Liver (tissue), 9 donors: Measurements from ENCODE around the gene LRTM1. TPM values are rescaled to one million over a fixed set of nuclear protein-coding genes. Genes with fewer than 3 reads are reported as not detected.

Experiments used
- DNase-seq: peaks from one replicate; pipeline ENCODE4 v3.0.0-alpha.2; 2017; ENCODE audit warnings: low spot score
- H3K27ac ChIP-seq, 2 donors: one replicate each; pipeline ENCODE4 v1.7.0; 2013; ENCODE audit warnings: inconsistent platforms in 2 of 2, low read length in 2 of 2, control low read depth in 1 of 2, low read depth in 1 of 2, mild to moderate bottlenecking in 1 of 2
- H3K27me3 ChIP-seq, 4 donors: one replicate each; pipeline versions ENCODE4 v1.6.1 to v1.7.0; 2013; ENCODE audit warnings: low read length in 3 of 4, inconsistent platforms in 1 of 4, mild to moderate bottlenecking in 1 of 4, moderate library complexity in 1 of 4; ENCODE audit not compliant: control insufficient read depth in 4 of 4, insufficient read depth in 4 of 4
- H3K36me3 ChIP-seq, 4 donors: one replicate each; pipeline versions ENCODE4 v1.6.1 to v1.7.0; 2013; ENCODE audit warnings: low read length in 3 of 4, mild to moderate bottlenecking in 3 of 4, low read depth in 1 of 4, moderate library complexity in 1 of 4; ENCODE audit not compliant: control insufficient read depth in 4 of 4, insufficient read depth in 3 of 4
- H3K4me1 ChIP-seq, 4 donors: one replicate each; pipeline versions ENCODE4 v1.6.1 to v1.7.0; 2013; ENCODE audit warnings: low read length in 3 of 4, mild to moderate bottlenecking in 3 of 4, moderate library complexity in 1 of 4; ENCODE audit not compliant: control insufficient read depth in 4 of 4, insufficient read depth in 4 of 4
- H3K4me3 ChIP-seq, 3 donors: one replicate each; pipeline versions ENCODE4 v1.6.1 to v1.7.0; 2013; ENCODE audit warnings: low read length in 3 of 3, control low read depth in 1 of 3, low read depth in 1 of 3, mild to moderate bottlenecking in 1 of 3
- H3K9ac ChIP-seq, 2 donors: one replicate each; pipeline ENCODE4 v1.7.0; 2013; ENCODE audit warnings: low read length in 2 of 2, mild to moderate bottlenecking in 2 of 2, moderate library complexity in 2 of 2, control low read depth in 1 of 2, low read depth in 1 of 2
- H3K9me3 ChIP-seq, 4 donors: one replicate each; pipeline versions ENCODE4 v1.6.1 to v1.7.0; 2013; ENCODE audit warnings: low read length in 3 of 4; ENCODE audit not compliant: control insufficient read depth in 4 of 4
- EGR1 ChIP-seq, 2 donors: IDR thresholded peaks; 2 replicates each; pipeline ENCODE4 v1.6.1; 2016 to 2018; ENCODE audit warnings: antibody characterized with exemption in 2 of 2, low read depth in 2 of 2
- FOXA1 ChIP-seq: IDR thresholded peaks from 2 replicates; pipeline ENCODE4 v1.6.1; 2016; ENCODE audit warnings: antibody characterized with exemption
- FOXA2 ChIP-seq: IDR thresholded peaks from 2 replicates; pipeline ENCODE4 v1.6.1; 2016; ENCODE audit warnings: antibody characterized with exemption
- GABPA ChIP-seq, 2 donors: IDR thresholded peaks in 1 of 2; conservative IDR thresholded peaks in 1 of 2; 2 replicates each; pipeline ENCODE4 v1.6.1; 2016; ENCODE audit warnings: antibody characterized with exemption in 2 of 2, mild to moderate bottlenecking in 1 of 2, moderate library complexity in 1 of 2
- HNF4A ChIP-seq, 2 donors: conservative IDR thresholded peaks; 2 replicates each; pipeline ENCODE4 v1.6.1; 2016; ENCODE audit warnings: antibody characterized with exemption in 2 of 2, mild to moderate bottlenecking in 2 of 2
- HNF4G ChIP-seq: IDR thresholded peaks from 2 replicates; pipeline ENCODE4 v1.6.1; 2016; ENCODE audit warnings: antibody characterized with exemption
- JUND ChIP-seq, 2 donors: IDR thresholded peaks; 2 replicates each; pipeline ENCODE4 v1.6.1; 2016; ENCODE audit warnings: antibody characterized with exemption in 2 of 2
- NR2F2 ChIP-seq: IDR thresholded peaks from 2 replicates; pipeline ENCODE4 v1.6.1; 2016; ENCODE audit warnings: antibody characterized with exemption
- RAD21 ChIP-seq, 2 donors: IDR thresholded peaks; 2 replicates each; pipeline ENCODE4 v1.6.1; 2016; ENCODE audit warnings: antibody characterized with exemption in 2 of 2, mild to moderate bottlenecking in 2 of 2
- RXRA ChIP-seq, 2 donors: IDR thresholded peaks; 2 replicates each; pipeline ENCODE4 v1.6.1; 2017 to 2018; ENCODE audit warnings: antibody characterized with exemption in 2 of 2, mild to moderate bottlenecking in 1 of 2
- SP1 ChIP-seq: IDR thresholded peaks from 2 replicates; pipeline ENCODE4 v1.6.1; 2018; ENCODE audit warnings: antibody characterized with exemption, mild to moderate bottlenecking
- TAF1 ChIP-seq: conservative IDR thresholded peaks from 2 replicates; pipeline ENCODE4 v1.6.1; 2016; ENCODE audit warnings: antibody characterized with exemption, mild to moderate bottlenecking
- YY1 ChIP-seq: IDR thresholded peaks from 2 replicates; pipeline ENCODE4 v1.6.1; 2016; ENCODE audit warnings: antibody characterized with exemption, mild to moderate bottlenecking
- WGBS: extraction: QIAGEN DNeasy Blood & Tissue Kit; methylation state at CpG from one replicate; pipeline ENCODE4 v1.1.7; 2013; 5-methylcytosine and 5-hydroxymethylcytosine counted together
- polyA plus RNA-seq, 2 donors: library from polyadenylated mRNA; stranded (reverse) in 1 of 2; unstranded in 1 of 2; fragments of 200-250 nt in 1 of 2; fragments of >200 nt in 1 of 2; fragmentation: Nextera tagmentation in 1 of 2; extraction: Ambion mirVana in 1 of 2; gene quantifications; one replicate each; pipeline versions ENCODE4 v1.2.1 to v1.2.3, GENCODE V29; 2013 to 2015
- total RNA-seq, 2 donors: library from RNA; depleted of rRNA; stranded (reverse); fragments of >200 nt; gene quantifications; one replicate each; pipeline ENCODE4 v1.2.3, GENCODE V29; 2014
- TF ChIP-seq, protein P1 (sequence below): IDR thresholded peaks from 2 replicates; pipeline ENCODE4 v1.6.1; 2016; ENCODE audit warnings: antibody characterized with exemption
- TF ChIP-seq, protein P2 (sequence below): IDR thresholded peaks from 2 replicates; pipeline ENCODE4 v1.6.1; 2016; ENCODE audit warnings: antibody characterized with exemption
- TF ChIP-seq, protein P3 (sequence below): IDR thresholded peaks from 2 replicates; pipeline ENCODE4 v1.6.1; 2016; ENCODE audit warnings: antibody characterized with exemption, mild to moderate bottlenecking
- TF ChIP-seq, protein P4 (sequence below): fragments of 150-350 bp; IDR thresholded peaks from 2 replicates; pipeline ENCODE4 v1.5.1; 2017; ENCODE audit warnings: improper control_type of control experiment, low read depth, low read length; ENCODE audit not compliant: missing input control
- TF ChIP-seq, protein P5 (sequence below): IDR thresholded peaks from 2 replicates; pipeline ENCODE4 v1.6.1; 2016; ENCODE audit warnings: antibody characterized with exemption
- donor health status: healthy.
- donor health status: healthy.
- donor health status: healthy.
- donor health status: healthy.
- donor health status: healthy.

LRTM1 gene
- total and polyA plus RNA-seq, 4 donors, result not detected

DNA sequence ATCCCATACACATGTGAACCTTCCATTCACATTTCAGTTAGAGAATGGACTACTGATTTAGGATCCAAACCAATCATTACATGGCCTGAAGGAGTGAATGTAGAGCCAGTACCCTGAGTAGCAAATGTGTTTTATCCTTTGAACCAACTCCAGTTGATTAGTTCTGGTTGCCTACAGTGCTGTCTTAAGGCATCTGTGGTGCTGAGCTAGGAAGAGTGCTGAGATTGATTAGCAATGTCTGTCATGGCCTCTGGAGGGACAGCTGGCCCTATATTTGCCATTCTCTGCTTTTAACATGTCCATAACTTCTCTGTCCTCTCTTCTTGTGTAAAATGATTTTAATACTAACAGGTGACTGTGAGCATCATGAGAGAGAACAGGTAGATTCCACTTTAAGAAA is 11.1 kb downstream of the LRTM1 start:
- H3K4me3 ChIP-seq, result no peak overlapping the region
- TF ChIP-seq GABPA (IDR thresholded peaks at IDR 0.05 in 1 of 2, conservative IDR thresholded peaks at IDR 0.05 in 1 of 2), result no peak
- TF ChIP-seq HNF4A (conservative IDR thresholded peaks at IDR 0.05), result no peak
- TF ChIP-seq SP1, result no peak
- H3K27ac ChIP-seq, result no peak overlapping the region
- no peak overlapping the region for H3K9ac ChIP-seq
- DNase-seq, result no peak
- no peaks in the 10 kb centered on the region for H3K36me3 ChIP-seq
- H3K9me3 ChIP-seq, result peaks cover 0 to 1% (median 0%) of the 10 kb centered on the region in 4 donors
- no peaks in the 10 kb centered on the region for H3K27me3 ChIP-seq
- no peaks in the 10 kb centered on the region for H3K4me1 ChIP-seq

DNA sequence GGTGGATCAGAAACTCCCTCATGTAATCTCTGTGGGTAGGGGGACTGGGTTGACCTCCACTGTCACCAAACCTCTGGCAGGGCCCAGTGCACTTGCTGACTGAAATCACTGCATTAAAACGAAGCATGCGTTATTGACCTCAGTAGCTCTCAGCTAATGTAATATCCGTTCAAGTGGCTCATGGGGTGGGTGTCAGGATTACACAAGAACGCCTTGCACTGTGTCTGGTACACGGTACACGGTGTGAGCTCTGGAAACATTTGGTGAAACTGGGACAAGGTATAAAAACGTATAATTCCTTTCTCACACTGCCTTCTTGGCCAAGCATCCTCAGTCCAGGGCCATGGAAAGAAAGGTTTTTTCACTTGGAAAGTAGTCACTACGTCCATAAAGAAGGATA is 11.9 kb downstream of the LRTM1 start:
- TF ChIP-seq HNF4A (conservative IDR thresholded peaks at IDR 0.05), result no peak
- TF ChIP-seq HNF4G, result no peak
- TF ChIP-seq, protein P1, sequence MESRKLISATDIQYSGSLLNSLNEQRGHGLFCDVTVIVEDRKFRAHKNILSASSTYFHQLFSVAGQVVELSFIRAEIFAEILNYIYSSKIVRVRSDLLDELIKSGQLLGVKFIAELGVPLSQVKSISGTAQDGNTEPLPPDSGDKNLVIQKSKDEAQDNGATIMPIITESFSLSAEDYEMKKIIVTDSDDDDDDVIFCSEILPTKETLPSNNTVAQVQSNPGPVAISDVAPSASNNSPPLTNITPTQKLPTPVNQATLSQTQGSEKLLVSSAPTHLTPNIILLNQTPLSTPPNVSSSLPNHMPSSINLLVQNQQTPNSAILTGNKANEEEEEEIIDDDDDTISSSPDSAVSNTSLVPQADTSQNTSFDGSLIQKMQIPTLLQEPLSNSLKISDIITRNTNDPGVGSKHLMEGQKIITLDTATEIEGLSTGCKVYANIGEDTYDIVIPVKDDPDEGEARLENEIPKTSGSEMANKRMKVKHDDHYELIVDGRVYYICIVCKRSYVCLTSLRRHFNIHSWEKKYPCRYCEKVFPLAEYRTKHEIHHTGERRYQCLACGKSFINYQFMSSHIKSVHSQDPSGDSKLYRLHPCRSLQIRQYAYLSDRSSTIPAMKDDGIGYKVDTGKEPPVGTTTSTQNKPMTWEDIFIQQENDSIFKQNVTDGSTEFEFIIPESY, result no peak
- TF ChIP-seq TAF1, result no peak
- TF ChIP-seq, protein P2, sequence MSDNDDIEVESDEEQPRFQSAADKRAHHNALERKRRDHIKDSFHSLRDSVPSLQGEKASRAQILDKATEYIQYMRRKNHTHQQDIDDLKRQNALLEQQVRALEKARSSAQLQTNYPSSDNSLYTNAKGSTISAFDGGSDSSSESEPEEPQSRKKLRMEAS, result no peak
- H3K27ac ChIP-seq, result no peak overlapping the region
- peaks cover 0 to 3% (median 0%) of the 10 kb centered on the region in 4 donors for H3K9me3 ChIP-seq
- no peak overlapping the region for H3K4me3 ChIP-seq
- no peak overlapping the region for H3K9ac ChIP-seq
- 78% methylated on average over 8 of the region's 8 CpGs for WGBS
- H3K4me1 ChIP-seq, result no peaks in the 10 kb centered on the region
- no peaks in the 10 kb centered on the region for H3K27me3 ChIP-seq
- no peaks in the 10 kb centered on the region for H3K36me3 ChIP-seq
- no peak for DNase-seq

DNA sequence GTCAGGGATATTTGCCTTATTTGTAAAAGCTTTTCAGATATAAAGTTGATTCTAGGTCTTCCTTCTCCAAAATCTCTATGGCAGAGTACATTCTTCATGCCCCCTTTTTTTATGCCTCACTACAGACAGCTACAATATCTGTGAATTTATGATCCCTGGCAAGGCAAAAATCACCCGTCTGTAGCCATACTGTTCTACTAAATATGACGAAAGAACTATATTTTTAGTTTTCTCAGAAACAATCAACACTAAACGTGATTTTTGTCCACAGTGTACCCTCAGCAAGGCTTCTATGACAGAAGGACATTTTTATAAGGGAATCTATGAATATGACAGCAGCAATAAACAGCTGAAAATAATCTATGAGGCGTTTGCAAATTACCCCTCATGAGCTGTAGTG is 12.7 kb downstream of the LRTM1 start:
- Histone ChIP-seq H3K36me3 (no peaks in the 10 kb centered on the region), H3K4me1 (no peaks in the 10 kb centered on the region), H3K9me3 (peaks cover 0 to 3% (median 0%) of the 10 kb centered on the region in 4 donors), H3K27me3 (no peaks in the 10 kb centered on the region), H3K9ac (no peak overlapping the region), H3K27ac (no peak overlapping the region), H3K4me3 (no peak overlapping the region)
- no peak for DNase-seq
- TF ChIP-seq GABPA (IDR thresholded peaks at IDR 0.05 in 1 of 2, conservative IDR thresholded peaks at IDR 0.05 in 1 of 2) (no peak), SP1 (no peak), JUND (IDR thresholded peaks at IDR 0.05) (no peak), FOXA1 (no peak), NR2F2 (no peak), YY1 (no peak), RXRA (IDR thresholded peaks at IDR 0.05) (no peak), EGR1 (IDR thresholded peaks at IDR 0.05; ENCODE audit: low read depth in 2 of 2) (no peak), HNF4G (no peak), FOXA2 (no peak), HNF4A (conservative IDR thresholded peaks at IDR 0.05) (no peak), RAD21 (IDR thresholded peaks at IDR 0.05) (no peak), TAF1 (no peak)
- TF ChIP-seq, protein P1, result no peak
- TF ChIP-seq, protein P2, result no peak
- TF ChIP-seq, protein P3, sequence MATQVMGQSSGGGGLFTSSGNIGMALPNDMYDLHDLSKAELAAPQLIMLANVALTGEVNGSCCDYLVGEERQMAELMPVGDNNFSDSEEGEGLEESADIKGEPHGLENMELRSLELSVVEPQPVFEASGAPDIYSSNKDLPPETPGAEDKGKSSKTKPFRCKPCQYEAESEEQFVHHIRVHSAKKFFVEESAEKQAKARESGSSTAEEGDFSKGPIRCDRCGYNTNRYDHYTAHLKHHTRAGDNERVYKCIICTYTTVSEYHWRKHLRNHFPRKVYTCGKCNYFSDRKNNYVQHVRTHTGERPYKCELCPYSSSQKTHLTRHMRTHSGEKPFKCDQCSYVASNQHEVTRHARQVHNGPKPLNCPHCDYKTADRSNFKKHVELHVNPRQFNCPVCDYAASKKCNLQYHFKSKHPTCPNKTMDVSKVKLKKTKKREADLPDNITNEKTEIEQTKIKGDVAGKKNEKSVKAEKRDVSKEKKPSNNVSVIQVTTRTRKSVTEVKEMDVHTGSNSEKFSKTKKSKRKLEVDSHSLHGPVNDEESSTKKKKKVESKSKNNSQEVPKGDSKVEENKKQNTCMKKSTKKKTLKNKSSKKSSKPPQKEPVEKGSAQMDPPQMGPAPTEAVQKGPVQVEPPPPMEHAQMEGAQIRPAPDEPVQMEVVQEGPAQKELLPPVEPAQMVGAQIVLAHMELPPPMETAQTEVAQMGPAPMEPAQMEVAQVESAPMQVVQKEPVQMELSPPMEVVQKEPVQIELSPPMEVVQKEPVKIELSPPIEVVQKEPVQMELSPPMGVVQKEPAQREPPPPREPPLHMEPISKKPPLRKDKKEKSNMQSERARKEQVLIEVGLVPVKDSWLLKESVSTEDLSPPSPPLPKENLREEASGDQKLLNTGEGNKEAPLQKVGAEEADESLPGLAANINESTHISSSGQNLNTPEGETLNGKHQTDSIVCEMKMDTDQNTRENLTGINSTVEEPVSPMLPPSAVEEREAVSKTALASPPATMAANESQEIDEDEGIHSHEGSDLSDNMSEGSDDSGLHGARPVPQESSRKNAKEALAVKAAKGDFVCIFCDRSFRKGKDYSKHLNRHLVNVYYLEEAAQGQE, result no peak
- TF ChIP-seq, protein P4, sequence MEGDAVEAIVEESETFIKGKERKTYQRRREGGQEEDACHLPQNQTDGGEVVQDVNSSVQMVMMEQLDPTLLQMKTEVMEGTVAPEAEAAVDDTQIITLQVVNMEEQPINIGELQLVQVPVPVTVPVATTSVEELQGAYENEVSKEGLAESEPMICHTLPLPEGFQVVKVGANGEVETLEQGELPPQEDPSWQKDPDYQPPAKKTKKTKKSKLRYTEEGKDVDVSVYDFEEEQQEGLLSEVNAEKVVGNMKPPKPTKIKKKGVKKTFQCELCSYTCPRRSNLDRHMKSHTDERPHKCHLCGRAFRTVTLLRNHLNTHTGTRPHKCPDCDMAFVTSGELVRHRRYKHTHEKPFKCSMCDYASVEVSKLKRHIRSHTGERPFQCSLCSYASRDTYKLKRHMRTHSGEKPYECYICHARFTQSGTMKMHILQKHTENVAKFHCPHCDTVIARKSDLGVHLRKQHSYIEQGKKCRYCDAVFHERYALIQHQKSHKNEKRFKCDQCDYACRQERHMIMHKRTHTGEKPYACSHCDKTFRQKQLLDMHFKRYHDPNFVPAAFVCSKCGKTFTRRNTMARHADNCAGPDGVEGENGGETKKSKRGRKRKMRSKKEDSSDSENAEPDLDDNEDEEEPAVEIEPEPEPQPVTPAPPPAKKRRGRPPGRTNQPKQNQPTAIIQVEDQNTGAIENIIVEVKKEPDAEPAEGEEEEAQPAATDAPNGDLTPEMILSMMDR, result no peak
- TF ChIP-seq, protein P5, sequence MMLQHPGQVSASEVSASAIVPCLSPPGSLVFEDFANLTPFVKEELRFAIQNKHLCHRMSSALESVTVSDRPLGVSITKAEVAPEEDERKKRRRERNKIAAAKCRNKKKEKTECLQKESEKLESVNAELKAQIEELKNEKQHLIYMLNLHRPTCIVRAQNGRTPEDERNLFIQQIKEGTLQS, result no peak
- WGBS, result 52% methylated on average over 4 of the region's 4 CpGs
